ENCODE results near the gene ACTR1A. TPM values are rescaled to one million over a fixed set of nuclear protein-coding genes. Genes with fewer than 3 reads are reported as not detected.
"Not testable (repeated sequence)": the region's sequence is repeated elsewhere in the genome, so short reads cannot be mapped to it uniquely, and the experiment has no call there.

ACTR1A gene
- total RNA-seq, 1 donor from 2014 or later, result 141 TPM

DNA sequence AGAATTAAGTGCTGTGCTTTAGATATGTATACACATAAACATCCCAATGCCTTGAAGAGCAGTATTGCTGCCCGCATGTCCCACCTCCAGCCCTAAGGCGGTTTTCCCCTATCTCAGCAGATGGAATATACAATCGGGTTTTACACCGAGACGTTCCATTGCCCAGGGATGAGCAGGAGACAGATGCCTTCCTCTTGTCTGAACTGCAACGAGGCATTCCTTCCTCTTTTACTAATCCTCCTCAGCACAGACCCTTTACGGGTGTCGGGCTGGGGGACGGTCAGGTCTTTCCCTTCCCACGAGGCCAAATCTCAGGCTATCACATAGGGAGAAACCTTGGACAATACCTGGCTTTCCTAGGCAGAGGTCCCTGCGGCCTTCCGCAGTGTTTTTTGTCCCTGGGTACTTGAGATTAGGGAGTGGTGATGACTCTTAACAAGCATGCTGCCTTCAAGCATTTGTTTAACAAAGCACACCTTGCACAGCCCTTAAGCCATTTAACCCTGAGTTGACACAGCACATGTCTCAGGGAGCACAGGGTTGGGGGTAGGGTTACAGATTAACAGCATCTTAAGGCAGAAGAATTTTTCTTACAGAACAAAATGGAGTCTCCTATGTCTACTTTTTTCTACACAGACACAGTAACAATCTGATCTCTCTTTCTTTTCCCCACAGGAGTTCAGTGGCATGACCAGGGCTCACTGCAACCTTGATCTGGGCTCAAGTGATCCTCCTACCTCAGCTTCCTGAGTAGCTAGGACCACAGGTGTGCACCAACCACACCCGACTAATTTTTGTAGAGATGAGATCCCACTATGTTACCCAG, 47.6 kb downstream of the ACTR1A start:
- not testable (repeated sequence) for DNase-seq (ENCODE audit: low read depth in 2 of 2)

DNA sequence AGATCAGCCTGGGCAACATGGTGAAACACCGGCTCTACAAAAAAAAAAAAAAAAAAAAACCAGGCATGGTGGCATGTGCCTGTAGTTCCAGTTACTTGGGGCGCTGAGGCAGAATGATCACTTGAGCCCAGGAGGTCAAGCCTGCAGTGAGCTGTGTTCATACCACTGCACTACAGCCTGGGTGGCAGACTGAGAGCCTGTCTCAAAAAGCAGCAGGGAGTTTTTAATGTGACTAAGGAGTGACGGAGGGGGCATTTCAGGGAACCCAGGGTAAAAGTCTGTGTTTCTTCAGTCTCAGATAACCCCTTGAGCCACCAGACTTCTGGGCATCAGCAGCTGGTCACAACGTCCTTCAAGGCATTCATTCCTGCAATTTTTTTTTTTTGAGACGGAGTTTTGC, 49.0 kb downstream of the ACTR1A start:
- no peak for DNase-seq (ENCODE audit: low read depth in 2 of 2)

DNA sequence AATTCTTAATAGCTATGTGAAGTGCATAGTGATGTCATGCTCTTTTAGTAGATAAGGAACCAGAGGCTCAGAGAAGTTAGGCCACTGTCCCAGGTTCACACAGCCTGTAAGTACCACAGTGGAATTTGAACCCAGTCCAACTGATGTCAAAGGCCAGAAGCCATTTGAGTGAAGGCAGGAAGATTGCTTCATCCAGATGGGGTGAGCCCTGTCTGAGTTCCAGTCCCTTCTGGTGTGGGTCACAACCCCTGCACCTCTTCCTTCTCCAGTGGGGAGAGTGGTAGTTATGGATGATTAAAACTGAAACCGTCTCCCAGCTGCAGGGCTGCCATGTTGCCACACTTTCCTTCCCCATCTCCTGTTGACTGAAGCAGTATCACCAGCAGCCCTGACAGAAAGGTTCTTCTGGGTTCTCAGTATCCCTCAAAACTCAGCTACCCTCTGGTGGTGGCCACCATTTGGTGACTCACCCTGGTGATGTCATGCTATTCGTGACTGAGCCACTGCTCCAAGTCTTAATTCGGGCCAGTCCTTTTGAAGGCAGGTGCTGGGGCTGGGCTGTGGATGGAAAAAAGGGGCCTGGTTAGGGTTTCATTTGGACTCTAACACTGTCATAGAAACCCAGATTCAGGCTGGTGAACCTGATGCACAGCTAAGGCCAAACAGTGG, 49.7 kb downstream of the ACTR1A start:
- peak; percentile 39 to 45 for DNase-seq (ENCODE audit: low read depth in 2 of 2)

DNA sequence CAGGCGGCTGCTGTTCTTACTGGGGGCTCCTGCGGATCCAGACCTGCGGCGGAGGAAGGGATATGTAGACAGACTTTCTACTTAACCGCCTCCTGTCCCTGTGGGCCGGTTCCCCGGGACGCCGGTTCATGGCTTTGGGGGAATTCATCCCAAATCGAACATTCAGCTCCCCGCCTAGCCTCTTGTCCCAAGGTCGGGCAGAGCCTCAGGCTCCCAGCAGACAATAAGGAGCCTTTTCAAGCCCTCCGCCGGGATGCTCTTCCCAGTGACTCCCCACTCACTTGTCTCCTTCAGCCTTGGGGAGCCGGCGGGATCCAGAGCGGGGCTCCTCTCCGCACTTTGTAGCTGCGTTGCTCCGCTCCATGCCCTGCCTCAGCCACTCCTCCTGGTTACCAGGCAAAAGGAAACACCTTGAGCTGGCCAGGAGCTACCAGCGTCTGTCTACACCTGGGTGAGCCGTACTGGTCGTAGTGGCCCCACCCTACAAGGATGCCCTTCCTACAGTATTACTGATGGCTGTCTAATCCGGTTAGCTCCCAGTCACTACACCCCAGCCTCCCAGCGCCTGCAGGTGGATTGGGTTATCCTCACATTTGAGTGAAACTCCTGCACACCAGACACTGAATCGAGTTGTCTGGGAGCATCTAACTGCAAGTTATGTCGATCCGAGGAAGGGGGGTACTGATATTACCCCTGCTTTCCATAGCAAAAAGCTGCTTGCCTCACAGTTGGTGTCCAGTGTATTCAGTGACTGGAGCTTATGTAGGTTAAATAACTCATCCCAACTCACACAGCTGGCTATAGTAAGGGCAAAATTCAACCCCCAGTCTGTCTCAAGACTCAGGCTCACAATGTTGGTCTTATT, 51.2 kb downstream of the ACTR1A start, which contains the start of gene C10orf95:
Gene C10orf95 (minus strand): TSS at position 439 of the 865 bp plus-strand sequence. CDS start 450 bp downstream, outside the sequence.
- DNase-seq (ENCODE audit: low read depth in 2 of 2), result no peak

DNA sequence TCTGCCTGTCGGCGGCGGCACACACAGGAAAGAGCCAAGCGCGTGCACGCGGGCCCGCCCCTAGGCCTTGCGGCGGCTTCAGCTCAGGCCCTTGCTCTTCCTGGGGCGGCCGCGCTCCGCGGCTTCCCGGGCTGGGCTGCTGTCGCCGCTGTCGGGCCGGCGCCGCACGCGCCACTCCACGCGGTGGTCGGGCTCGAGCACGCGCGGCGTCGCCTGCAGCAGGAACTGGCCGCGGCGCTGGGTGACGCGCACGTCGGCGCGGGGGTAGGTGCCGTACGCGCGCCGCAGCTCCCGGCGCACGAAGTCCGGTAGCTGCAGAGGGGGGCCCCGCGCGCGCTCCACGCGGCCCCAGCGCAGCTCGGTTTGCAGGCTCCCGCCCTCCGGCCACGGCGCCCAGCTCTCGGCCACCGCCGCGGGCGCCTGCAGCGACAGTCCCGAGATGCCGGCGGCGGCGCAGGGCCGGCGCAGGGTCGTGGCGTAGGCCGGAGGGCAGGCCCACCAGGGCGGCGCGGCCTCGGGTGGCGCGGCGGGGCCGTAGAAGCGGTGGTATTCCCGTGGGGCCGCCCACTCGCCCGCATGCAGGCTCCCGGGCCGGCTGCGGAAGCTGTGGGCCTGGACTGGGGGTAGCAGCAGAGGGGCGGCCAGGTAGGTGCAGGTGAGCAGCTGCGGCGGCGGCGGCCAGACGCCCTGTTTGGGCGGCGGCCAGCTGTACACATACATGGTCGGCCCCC, 52.0 kb downstream of the ACTR1A start:
- DNase-seq (ENCODE audit: low read depth in 2 of 2), result peak; percentile 81 to 91

DNA sequence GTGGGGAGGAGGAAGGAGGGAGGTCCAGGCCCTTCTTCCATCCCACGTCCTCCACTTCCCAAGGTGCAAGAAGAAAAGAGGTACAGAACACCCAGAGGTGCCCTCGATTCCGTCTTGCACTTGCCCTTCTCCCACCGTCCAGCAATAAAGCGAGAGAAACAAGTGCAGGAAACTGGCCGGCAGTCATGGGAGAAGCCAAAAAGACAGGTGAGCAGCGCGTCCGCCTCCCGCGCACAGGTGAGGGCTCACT, 52.5 kb downstream of the ACTR1A start:
- DNase-seq (ENCODE audit: low read depth in 2 of 2), result no peak

DNA sequence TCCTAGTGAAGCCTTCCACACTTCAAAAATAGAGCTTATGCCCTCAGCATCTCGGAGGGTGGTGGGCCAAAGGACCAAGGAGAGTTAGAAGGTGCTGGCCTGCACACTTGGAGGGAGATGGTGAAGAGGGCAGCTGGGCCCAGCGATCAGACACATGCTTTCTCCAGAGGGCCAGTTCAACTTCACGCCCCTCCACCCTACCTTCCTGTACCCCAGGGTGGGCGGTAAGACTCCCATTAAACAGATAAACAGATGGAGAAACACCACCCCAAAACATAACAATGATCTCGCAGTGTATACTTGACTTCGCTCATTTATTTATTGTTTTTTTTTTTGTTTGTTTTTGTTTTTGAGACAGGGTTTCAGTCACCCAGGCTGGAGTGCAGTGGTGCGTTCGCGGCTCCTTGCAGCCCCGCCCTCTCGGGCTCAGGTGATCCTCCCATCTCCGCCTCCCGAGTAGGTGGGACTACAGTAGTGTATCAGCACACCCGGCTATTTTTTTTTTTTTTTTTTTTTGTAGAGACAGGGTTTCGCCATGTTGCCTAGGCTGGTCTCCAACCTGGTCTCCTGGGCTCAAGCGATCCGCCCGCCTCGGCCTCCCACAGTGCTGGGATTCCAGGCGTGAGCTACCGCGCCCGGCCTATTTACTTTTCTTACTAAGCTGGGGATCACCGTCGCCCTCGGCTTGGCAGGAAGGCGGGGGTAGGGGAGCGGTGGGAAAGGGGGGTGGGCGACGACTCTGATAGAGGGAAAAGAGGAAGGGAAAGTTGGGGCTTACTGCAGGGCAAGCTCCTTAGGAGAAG, 53.0 kb downstream of the ACTR1A start:
- DNase-seq (ENCODE audit: low read depth in 2 of 2), result peak; percentile 17 to 75

DNA sequence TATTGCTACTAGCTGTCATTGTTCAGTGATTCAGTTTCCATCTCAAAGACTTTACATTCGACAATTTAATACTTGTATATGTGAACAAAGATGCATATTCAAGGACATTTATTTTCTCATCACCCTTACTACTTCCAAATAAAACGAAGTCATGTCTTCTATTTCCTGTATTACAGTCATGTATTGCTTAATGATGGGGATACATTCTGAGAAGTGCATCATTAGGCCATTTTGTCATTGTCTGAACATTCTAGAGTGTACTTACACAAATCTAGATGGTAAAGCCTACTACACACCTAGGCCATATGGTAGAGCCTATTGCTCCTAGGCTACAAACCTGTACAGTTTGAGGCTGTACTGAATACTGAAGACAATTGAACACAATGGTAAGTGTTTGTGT, 57.7 kb downstream of the ACTR1A start:
- DNase-seq (ENCODE audit: low read depth in 2 of 2), result no peak

DNA sequence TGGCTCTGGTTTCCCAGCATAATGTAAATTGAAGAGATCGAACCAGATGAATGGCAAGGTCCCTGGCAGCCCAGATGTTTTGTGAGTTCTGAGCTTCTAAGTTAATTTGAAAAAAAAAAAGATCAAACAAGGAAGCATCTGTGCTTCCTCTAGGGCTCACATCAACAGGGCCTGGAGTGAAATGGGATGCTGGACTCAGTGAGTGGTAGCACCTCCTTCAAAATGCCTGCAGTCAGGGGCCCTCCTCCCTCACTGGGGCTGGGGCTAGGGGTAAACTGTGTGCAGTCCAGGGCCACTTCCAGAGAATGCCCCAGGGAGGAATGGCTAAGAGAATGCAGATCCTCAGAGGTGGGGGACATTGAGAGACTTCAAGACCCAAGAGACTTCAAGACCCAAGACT, 64.1 kb downstream of the ACTR1A start:
- no peak for DNase-seq (ENCODE audit: low read depth in 2 of 2)

DNA sequence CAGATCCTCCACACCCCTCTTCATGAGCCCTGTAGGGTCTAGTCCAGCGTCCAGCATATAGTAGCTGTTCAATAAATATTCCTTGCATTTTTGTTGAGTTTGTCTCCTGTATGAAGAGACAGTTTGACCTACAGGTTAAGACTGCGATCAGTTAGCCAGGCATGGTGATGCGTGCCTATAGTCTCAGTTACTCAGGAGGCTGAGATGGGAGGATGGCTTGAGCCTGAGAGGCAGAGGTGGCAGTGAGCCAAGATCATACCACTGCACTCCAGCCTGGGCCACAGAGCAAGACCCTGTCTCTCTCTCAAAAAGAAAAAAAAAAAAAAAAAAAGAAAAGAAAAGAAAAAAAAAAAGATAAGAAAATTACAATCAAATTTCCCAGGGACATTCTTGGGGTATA, 65.0 kb downstream of the ACTR1A start:
- no peak for DNase-seq (ENCODE audit: low read depth in 2 of 2)

DNA sequence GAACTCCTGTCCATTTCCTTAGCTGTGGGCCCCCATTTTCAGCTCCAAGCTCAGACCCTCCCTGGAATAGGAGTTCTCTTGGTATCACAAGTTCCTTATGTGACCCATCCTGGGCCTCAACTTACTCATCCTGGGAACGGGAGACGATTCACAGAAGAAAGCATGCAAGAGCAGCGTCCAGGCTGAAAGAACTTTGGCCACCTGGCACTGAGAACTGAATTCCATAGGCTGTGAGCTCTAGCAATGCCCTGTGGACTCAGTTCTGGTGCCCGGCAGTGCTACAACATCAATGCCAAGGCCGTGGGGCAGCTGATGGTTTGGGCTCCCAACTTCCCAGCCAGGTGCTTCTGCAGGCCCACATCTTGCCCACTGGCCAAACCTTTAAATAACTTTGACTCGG, 66.2 kb downstream of the ACTR1A start:
- DNase-seq (ENCODE audit: low read depth in 2 of 2), result no peak

DNA sequence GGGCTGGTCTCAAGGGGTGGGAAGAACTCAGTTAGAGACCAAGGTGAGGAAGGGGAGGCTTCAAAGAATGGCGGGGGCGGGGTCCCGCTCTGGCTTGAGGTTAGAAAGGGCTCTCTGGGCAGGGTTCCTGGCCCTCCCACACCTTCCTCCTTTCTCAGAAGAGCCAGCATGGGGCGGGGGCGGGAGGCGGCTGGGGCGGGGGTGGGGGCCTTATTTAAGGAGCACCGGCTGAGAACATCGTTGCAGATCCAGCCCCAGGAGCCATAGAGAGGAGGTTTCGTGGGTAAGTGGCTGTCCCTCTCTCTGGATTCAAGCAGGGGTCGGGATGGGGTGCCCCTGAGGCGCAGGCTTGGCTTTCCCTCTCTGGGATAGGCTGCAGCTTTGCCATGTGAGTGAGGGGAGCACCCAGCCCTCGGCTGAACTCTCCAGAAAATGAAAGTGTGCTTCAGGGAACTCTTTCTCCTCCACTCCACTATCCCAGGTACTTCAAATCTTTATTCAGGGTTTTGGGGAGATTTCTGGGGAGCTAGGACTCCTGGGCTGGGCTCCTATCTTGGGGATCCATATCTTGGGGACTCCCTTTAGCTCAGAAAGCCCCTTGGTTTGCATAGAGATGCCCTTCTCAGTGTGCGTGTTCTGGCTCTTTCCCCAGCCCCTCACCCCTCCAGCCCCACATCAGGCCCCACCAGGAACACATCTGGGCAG, 66.8 kb downstream of the ACTR1A start:
- no peak for DNase-seq (ENCODE audit: low read depth in 2 of 2)

DNA sequence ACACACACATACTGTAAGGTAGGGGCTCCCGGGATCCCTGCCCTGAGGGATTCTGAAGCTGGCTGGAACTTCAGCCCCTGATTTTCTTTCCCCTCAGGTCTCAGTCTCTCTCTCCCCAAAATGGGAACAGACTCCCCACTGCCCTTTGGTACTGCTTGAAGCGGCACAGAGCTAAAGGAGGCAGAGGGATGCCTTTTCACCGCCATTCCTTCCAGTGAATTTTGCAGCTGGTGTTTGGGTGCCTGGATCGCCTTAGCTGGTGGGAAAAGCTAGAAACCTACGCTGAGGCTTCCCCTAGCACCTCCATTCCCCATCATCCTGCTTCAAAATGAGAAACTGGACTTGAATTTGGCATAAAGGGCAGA, 67.4 kb downstream of the ACTR1A start:
- DNase-seq (ENCODE audit: low read depth in 2 of 2), result no peak

DNA sequence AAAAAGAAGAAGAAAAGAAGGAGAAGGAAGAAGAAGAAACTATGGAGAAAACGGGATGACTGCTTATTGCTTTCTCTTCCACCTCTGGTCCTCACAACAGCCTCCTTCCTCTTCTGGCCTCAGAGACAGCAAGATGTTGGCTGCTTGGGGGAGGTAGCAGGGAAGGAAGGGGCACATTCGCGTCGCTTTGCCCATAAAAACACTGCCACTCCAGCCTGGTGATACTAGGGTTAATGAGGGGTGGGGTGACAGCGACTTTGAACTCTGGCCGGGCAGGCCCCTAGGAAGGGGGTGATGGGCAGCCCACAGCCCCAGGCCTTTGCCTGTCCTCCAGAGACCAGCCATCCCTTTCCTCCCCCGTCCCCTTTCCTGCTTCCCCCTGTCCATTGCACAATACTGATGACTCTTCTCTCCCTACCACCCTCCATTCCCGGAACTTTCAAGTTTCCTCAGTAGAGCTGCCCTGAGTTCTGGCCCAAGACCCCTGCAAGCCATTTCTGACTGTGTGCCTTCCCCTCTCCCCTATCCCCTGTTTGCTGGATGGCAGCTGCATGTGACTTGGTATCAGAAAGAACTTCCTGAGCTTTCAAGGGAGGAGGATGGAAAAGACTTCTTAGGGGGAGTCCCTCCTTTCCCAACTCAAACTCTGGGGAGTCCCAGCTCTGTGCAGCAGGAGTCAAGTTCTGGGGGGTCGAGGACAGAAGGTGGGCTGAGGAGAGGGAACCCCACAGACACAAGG, 67.9 kb downstream of the ACTR1A start:
- DNase-seq (ENCODE audit: low read depth in 2 of 2), result no peak

DNA sequence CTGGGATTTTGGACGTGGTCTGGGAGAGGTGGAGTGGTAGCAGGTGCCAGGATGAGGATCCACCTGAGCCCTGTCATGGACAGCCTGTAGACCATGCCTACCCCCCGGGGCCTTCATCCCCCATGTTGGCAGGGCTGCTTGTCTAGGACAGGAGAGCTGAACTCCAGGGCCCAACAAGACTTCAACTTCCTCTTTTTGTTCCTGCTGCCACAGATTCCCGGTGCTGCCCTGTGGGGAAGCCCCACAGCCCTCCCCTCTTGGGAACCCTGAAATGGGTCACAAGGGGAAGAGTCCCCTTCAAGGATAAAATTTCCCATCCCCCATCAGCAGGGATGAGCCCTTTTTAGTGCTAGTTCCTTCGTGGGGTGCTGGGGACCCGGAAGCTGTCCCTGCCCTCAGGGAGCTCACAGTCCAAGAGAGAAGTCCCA, 68.9 kb downstream of the ACTR1A start:
- no peak for DNase-seq (ENCODE audit: low read depth in 2 of 2)

DNA sequence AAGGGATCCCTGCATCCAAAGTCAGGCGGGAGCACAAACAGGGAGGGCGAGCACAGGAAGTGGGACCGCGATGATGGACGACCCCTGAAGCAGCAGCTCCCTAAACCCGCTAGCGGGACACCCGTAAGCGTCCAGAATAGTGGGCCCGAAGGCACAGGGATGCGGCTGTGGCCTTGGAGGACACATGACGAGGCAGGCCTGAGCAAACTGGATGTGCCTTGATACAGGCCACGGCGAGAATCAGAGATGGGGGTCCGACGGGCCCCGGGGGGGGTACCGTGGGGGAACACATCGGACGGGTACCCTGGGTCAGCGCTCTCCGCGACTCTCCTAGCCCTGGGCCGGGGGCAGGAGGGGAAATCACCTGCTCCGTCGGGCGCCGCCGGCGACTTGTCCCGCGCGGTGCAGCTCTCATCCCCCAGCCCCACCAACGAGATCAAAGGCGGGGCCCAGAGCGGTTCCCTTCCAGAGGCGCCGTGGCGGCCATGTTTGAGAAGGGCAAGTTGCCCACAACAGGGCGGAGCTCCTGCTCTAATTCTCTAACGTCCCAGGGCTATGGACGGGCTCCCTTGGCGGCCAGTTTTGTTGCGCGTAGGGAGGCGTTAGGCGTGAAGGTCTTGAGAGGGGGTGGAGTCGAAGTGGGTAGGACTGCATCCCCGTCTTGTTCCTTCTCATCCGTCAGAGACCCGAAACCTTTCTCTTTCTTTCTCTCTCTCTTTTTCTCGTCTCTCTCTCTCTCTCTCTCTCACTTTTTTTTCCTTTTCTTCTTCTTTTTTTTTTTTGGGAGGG, 70.2 kb downstream of the ACTR1A start, which contains the start of gene CUEDC2:
Gene CUEDC2 (minus strand): TSS at position 413 of the 789 bp plus-strand sequence. CDS start 7,386 bp downstream, outside the sequence.
- peak; percentile 94 to 95 for DNase-seq (ENCODE audit: low read depth in 2 of 2)

DNA sequence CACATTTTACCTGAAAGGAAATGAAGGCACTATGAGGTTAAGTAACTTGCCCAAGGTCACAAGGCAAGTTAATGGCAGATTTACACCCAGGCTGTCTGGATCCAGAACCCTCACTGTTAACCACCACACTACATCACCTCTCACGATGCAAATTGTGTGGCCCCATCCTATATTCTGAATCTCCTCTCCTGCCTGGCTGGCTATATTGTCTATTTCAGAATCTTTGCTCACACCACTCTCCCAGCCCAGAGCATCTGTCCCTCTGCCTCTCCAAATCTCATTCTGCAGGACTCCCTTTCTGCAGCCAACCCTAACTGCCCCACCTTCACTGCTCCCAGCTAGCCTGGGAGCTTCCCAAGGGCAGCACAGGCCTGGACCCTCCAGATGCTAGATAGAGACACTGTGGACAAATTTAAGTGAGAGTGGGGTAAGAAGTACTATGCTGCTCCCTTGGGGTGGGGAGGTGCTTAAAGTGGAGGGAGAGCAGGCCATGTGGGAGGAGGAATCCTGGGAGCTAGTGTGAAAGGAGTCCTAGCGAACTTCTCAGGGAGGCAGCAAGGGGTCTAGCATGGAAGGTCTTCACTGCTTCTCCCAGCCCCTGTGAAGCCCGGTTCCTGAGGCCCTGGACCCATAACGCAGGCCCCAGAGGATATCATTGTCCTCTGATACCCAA, 70.9 kb downstream of the ACTR1A start:
- DNase-seq (ENCODE audit: low read depth in 2 of 2), result no peak

DNA sequence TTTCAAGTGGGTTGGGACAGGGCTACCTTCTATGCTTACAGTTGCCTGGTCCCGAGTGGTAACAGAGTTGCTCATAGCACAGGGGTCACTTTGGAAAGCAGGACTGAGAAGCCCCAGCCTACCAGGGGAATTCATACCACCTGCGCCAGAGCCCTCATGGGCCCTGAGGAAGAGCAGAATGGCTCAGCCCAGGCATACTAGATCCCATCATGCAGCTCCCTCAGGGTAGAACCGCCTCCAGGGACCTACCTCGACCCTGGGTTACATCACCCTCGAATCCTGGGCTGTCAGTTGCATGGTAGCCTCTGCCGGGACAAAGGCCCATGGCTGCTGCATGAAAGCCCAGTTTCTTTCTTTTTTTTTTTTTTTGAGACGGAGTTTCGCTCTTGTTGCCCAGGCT, 73.0 kb downstream of the ACTR1A start:
- no peak for DNase-seq (ENCODE audit: low read depth in 2 of 2)

All from lung microvascular endothelial cell (primary cell).